SH-SY5Y (cell line): ENCODE measurements around the gene LTF.

ENCODE experiments used
- GATA2 ChIP-seq: IDR thresholded peaks from 2 replicates; pipeline ENCODE4 v1.6.1; 2011; ENCODE audit warnings: mild to moderate bottlenecking, low read depth, low read length
- GATA3 ChIP-seq: IDR thresholded peaks from 2 replicates; pipeline ENCODE4 v1.6.1; 2011; ENCODE audit warnings: low read depth, mild to moderate bottlenecking, low read length, moderate library complexity

GRCh38 chr3:46496746-46497555 is 32.2 kb upstream of the LTF start:
- TF ChIP-seq GATA2 (no peak), GATA3 (no peak)
